Bone marrow (tissue), 2 donors: ENCODE results near the gene GKN2.

Experiments used
- DNase-seq, 2 donors: peaks; one replicate each; lab custom pipeline; 2025; lab: John Stamatoyannopoulos, UW

The GKN2 gene

GRCh38 chr2:68952887-68953521 is at the start of gene GKN2:
Gene GKN2, minus strand, starts transcription at chr2:68952893. Its CDS starts 32 bp downstream, at chr2:68952861.
- no peak for DNase-seq

- no peak for DNase-seq
These were observed 49.2 kb upstream of the GKN2 start for GRCh38 chr2:69001879-69002278.

GRCh38 chr2:68997401-68997800 is 44.7 kb upstream of the GKN2 start:
- no peak for DNase-seq

- DNase-seq = no peak
These were observed 43.2 kb upstream of the GKN2 start for GRCh38 chr2:68995916-68996315.

- no peak for DNase-seq
These were observed 42.2 kb upstream of the GKN2 start for GRCh38 chr2:68994864-68995263.

GRCh38 chr2:68993660-68994059 is 41.0 kb upstream of the GKN2 start:
- no peak for DNase-seq

GRCh38 chr2:68992933-68993332 is 40.2 kb upstream of the GKN2 start:
- DNase-seq = no peak

- DNase-seq = no peak
These were observed 39.6 kb upstream of the GKN2 start for GRCh38 chr2:68992341-68992740.

- no peak for DNase-seq
These were observed 36.3 kb upstream of the GKN2 start for GRCh38 chr2:68989035-68989434.

GRCh38 chr2:68987021-68987503 is 34.4 kb upstream of the GKN2 start:
- DNase-seq = no peak

- DNase-seq = no peak
These were observed 28.3 kb upstream of the GKN2 start for GRCh38 chr2:68980956-68981355.

GRCh38 chr2:68978098-68978497 is 25.4 kb upstream of the GKN2 start:
- no peak for DNase-seq

GRCh38 chr2:68977453-68977852 is 24.8 kb upstream of the GKN2 start:
- DNase-seq = no peak

GRCh38 chr2:68975844-68976243 is 23.2 kb upstream of the GKN2 start:
- no peak for DNase-seq

- DNase-seq = no peak
These were observed 22.4 kb upstream of the GKN2 start for GRCh38 chr2:68974946-68975665.

- DNase-seq = no peak
These were observed 21.6 kb upstream of the GKN2 start, which contains the start of gene GKN1 for GRCh38 chr2:68974251-68974650. Gene GKN1, plus strand, starts transcription at chr2:68974636. Its CDS starts 42 bp downstream, at chr2:68974678.

- DNase-seq = no peak
These were observed 19.0 kb upstream of the GKN2 start for GRCh38 chr2:68971591-68972231.

GRCh38 chr2:68970566-68971265 is 18.0 kb upstream of the GKN2 start:
- no peak for DNase-seq

GRCh38 chr2:68969736-68970490 is 17.2 kb upstream of the GKN2 start:
- DNase-seq = no peak

GRCh38 chr2:68968221-68968620 is 15.5 kb upstream of the GKN2 start:
- no peak for DNase-seq

- DNase-seq = no peak
These were observed 11.6 kb upstream of the GKN2 start for GRCh38 chr2:68964282-68964681.

GRCh38 chr2:68961380-68961779 is 8.7 kb upstream of the GKN2 start:
- no peak for DNase-seq
